GM12875 (cell line): ENCODE results near the gene CUL7.

Source experiments
- H3K4me3 ChIP-seq: one replicate; pipeline ENCODE4 v1.5.1; 2011; ENCODE audit warnings: low read depth, low read length, control low read depth
- TF ChIP-seq, protein P1 (sequence below): IDR thresholded peaks from 2 replicates; pipeline ENCODE4 v1.5.1; 2011; ENCODE audit warnings: low read depth, mild to moderate bottlenecking, control low read depth, inconsistent platforms, low read length, moderate library complexity, borderline replicate concordance; ENCODE audit not compliant: insufficient read depth

CUL7 gene

DNA sequence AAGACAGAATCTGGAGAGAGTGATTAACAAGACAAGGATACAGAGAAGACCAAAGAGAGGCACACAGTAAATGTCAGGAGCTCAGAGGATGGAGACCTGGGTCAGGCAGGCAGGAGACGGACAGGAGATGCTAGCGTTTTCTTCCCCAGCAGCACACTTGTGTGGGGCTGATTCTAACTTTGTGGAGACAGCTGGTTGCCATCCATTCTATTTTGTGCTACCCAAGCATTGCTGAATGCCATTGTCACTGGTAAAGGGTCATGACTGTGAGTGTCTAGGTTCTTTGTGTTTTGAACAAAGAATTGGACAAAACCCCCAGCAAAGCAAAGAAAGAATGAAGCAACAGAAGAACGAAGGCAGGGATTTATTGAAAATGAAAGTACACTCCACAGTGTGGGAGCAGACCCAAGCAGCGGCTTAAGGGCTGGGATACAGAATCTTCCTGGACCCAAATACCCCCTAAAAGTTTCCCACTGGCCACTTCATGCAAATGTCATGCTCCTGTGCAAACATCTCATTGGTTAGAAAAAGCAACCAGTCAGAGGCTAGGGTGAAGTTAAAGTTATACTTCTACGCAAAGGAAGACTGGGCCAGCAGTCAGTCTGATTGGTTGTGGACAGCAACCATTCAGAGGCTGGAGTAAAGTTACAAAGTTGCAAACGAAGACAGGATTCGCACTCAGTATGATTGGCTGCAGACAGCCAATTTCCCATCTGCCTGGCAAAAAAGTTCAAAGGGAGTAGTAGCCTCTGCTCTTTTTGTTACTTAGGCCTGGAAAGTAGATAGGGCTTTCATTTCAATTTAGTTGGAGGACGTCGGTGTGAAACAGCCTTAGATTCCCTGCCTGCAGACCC is 40.0 kb upstream of the CUL7 start:
- TF ChIP-seq, protein P1, sequence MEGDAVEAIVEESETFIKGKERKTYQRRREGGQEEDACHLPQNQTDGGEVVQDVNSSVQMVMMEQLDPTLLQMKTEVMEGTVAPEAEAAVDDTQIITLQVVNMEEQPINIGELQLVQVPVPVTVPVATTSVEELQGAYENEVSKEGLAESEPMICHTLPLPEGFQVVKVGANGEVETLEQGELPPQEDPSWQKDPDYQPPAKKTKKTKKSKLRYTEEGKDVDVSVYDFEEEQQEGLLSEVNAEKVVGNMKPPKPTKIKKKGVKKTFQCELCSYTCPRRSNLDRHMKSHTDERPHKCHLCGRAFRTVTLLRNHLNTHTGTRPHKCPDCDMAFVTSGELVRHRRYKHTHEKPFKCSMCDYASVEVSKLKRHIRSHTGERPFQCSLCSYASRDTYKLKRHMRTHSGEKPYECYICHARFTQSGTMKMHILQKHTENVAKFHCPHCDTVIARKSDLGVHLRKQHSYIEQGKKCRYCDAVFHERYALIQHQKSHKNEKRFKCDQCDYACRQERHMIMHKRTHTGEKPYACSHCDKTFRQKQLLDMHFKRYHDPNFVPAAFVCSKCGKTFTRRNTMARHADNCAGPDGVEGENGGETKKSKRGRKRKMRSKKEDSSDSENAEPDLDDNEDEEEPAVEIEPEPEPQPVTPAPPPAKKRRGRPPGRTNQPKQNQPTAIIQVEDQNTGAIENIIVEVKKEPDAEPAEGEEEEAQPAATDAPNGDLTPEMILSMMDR, result no peak
- H3K4me3 ChIP-seq, result no peak overlapping the region

DNA sequence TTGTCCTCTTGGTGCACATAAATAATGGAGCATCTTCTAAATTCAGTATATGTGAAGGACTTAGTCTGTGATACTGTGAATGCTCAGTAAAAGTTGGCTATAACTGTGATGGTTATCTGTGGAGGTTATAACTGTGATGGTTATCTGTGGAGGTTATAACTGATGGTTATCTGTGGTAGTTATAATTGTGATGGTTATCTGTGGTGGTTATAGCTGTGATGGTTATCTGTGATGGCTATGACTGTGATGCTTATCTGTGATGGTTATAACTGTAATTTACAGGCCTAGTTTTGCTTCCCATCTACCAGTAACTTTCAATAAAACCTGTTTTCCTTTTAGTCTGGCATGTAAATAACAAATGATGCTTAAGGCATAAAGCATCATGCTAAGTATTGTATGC is 39.0 kb upstream of the CUL7 start:
- no peak overlapping the region for H3K4me3 ChIP-seq
- TF ChIP-seq, protein P1, result no peak

DNA sequence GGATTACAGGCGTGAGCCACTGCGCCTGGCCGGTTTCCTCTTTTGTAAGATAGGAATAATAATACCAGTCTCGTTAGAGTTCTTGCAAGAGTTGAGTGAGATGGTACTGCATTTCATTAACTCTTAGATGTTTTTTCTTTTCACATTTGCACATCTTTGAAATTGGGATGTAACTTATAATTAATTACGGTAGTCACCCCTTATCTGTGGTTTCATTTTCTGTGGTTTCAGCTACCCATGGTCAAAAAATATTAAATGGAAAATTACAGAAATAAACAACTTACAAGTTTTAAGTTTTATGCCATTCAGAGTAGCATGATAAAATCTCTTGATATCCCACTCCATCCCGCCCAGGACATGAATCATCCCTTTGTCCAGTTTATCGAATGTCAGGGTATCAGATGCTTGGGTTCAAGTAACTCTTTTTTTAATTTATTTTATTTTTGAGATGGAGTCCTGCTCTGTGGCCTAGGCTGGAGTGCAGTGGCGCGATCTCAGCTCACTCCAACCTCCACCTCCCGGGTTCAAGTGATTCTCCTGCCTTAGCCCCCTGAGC is 37.9 kb upstream of the CUL7 start:
- no peak overlapping the region for H3K4me3 ChIP-seq
- TF ChIP-seq, protein P1, result no peak

DNA sequence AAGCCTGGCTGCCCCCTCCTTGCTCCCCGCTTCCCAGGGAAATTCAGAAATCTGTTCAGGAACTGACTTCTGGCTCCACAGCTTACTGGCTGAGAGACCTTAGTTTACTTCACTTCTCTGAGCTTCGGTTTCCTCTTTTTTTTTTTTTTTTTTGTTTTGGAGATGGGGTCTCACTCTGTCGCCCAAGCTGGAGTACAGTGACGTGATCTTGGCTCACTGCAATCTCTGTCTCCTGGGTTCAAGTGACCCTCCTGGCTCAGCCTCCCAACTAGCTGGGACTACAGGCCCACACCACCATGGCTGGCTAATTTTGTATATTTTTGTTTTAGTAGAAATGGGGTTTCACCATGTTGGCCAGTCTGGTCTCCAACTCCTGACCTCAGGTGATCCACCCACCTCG is 37.4 kb upstream of the CUL7 start:
- TF ChIP-seq, protein P1, result no peak
- no peak overlapping the region for H3K4me3 ChIP-seq

DNA sequence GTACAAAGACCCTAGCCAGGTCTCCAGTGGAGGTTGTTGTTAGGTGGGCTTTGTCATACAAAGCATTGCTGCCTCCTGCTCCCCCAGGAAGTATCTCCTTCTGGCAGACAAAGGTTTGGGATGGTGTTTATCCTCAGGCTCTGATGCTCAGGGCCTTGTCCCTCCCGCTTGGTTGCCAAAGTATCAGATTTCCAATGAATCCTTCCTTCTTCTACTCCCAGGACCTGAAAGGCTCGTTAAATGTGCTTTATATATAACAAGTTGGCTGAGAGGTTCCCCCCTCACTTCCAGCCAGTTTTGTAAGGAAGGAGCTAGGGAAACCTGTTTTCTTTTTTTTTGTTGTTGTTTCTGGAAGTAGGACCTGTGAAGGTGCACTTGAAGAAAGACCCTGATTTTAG is 36.9 kb upstream of the CUL7 start:
- H3K4me3 ChIP-seq, result no peak overlapping the region
- TF ChIP-seq, protein P1, result no peak

DNA sequence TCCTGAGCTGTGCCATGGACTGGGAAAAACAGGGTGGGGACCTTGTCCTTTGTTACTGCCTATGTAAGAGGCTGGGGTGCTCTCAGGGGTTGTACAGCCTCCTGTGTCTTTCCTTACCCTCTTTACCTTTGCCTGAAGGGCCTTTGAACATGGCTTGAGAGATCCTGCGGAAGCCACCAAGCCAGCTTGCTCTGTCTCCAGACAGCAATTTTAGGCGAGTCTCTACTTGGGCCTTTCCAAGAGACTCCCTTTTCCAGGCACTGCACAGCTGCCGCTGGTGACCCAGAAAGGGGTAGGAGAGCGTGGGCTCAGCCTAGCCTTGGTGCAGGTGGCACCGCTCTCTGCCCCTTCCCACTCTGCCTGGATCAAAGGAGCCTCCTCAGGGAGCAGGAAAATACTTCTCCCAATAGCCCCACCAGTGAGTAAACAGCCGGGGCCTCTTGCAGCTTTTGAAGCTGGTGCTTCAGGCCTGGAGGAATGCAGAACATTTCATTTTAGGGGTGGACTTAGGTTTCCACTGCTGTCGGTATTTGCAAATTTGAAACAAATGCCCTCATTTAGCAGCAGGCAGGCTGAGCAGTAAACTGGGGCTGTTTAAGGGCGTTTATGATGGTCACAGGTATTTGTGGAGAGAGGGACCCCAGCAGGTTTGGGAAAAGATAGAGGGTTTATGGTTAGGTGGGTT is 36.4 kb upstream of the CUL7 start:
- no peak overlapping the region for H3K4me3 ChIP-seq
- TF ChIP-seq, protein P1, result no peak

DNA sequence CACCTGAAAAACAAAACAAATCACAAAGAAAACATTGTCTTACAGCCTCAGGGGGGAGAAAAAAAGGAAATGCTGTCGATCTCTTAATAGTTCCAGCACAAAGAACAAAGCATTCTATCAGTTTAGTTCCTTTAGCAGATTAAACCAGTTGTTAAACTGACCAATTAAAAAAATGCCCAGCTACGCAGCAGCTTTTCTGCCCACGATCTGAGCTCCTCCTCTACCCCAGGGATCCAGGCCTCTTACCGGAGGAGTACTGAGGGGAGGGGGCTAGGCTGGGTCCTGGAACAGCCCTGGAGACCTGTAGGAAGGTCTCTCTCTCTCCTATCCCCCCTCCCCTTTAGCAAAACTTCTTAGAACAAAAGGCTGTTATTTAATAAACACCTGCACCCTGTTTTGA is 35.8 kb upstream of the CUL7 start:
- TF ChIP-seq, protein P1, result no peak
- no peak overlapping the region for H3K4me3 ChIP-seq
